ENCODE measurements around the gene PRDM11.
"Not testable (repeated sequence)": the region's sequence is repeated elsewhere in the genome, so short reads cannot be mapped to it uniquely, and the experiment has no call there.

PRDM11 gene

GRCh38 chr11:45245218-45246045, 99.0 kb downstream of the PRDM11 start:
- DNase-seq (ENCODE audit: low read depth) = no peak
- in situ Hi-C loops (cut with HindIII; ENCODE audit: low sequenced_read_pairs) = no loop called here
- H3K4me3 ChIP-seq (ENCODE audit: low read depth, low read length) = no peak overlapping the region
- TF ChIP-seq CTCF (IDR thresholded peaks at IDR 0.05; ENCODE audit: low read depth, low read length, missing control alignments) = no peak

GRCh38 chr11:45246241-45246640, 99.8 kb downstream of the PRDM11 start:
- no peak for DNase-seq (ENCODE audit: low read depth)
- in situ Hi-C loops (cut with HindIII; ENCODE audit: low sequenced_read_pairs) = no loop called here
- no peak for TF ChIP-seq CTCF (IDR thresholded peaks at IDR 0.05; ENCODE audit: low read depth, low read length, missing control alignments)
- H3K4me3 ChIP-seq (ENCODE audit: low read depth, low read length) = no peak overlapping the region

- DNase-seq (ENCODE audit: low read depth) = no peak
- H3K4me3 ChIP-seq (ENCODE audit: low read depth, low read length) = no peak overlapping the region
- in situ Hi-C loops (cut with HindIII; ENCODE audit: low sequenced_read_pairs) = no loop called here
- TF ChIP-seq CTCF (IDR thresholded peaks at IDR 0.05; ENCODE audit: low read depth, low read length, missing control alignments) = no peak
Observed at GRCh38 chr11:45247433-45247832, 101.0 kb downstream of the PRDM11 start.

GRCh38 chr11:45248501-45249011, 102.1 kb downstream of the PRDM11 start:
- no peak for TF ChIP-seq CTCF (IDR thresholded peaks at IDR 0.05; ENCODE audit: low read depth, low read length, missing control alignments)
- in situ Hi-C loops (cut with HindIII; ENCODE audit: low sequenced_read_pairs) = no loop called here

GRCh38 chr11:45249372-45249771, 102.9 kb downstream of the PRDM11 start:
- in situ Hi-C loops (cut with HindIII; ENCODE audit: low sequenced_read_pairs); DNase-seq (ENCODE audit: low read depth): not testable (repeated sequence)

More at GRCh38 chr11:45248501-45249011, 102.1 kb downstream of the PRDM11 start:
- no peak for DNase-seq (ENCODE audit: low read depth)
- no peak overlapping the region for H3K4me3 ChIP-seq (ENCODE audit: low read depth, low read length)

GRCh38 chr11:45250035-45250718, 103.7 kb downstream of the PRDM11 start:
- no peak for TF ChIP-seq CTCF (IDR thresholded peaks at IDR 0.05; ENCODE audit: low read depth, low read length, missing control alignments)
- H3K4me3 ChIP-seq (ENCODE audit: low read depth, low read length) = no peak overlapping the region
- DNase-seq (ENCODE audit: low read depth) = no peak
- in situ Hi-C loops (cut with HindIII; ENCODE audit: low sequenced_read_pairs) = no loop called here

More at GRCh38 chr11:45249372-45249771, 102.9 kb downstream of the PRDM11 start:
- H3K4me3 ChIP-seq (ENCODE audit: low read depth, low read length) = not testable (repeated sequence)

Measured in astrocyte of the cerebellum (primary cell).